HG03432 (cell line): Measurements from ENCODE around the gene CSRP2.
A peak's percentile ranks its signal among the peaks of the same experiment; 100 is the strongest.

Source experiments
- ATAC-seq: cut with Tn5 transposase; IDR thresholded peaks from one replicate; pipeline ENCODE4 v1.9.1; 2021; ENCODE audit warnings: mild to moderate bottlenecking, moderate library complexity; ENCODE audit not compliant: unreplicated experiment

CSRP2 gene

GRCh38 chr12:76895796-76896195 is 17.0 kb upstream of the CSRP2 start:
- ATAC-seq = no peak

- no peak for ATAC-seq
Measured at GRCh38 chr12:76891609-76892008, 12.8 kb upstream of the CSRP2 start.

DNA sequence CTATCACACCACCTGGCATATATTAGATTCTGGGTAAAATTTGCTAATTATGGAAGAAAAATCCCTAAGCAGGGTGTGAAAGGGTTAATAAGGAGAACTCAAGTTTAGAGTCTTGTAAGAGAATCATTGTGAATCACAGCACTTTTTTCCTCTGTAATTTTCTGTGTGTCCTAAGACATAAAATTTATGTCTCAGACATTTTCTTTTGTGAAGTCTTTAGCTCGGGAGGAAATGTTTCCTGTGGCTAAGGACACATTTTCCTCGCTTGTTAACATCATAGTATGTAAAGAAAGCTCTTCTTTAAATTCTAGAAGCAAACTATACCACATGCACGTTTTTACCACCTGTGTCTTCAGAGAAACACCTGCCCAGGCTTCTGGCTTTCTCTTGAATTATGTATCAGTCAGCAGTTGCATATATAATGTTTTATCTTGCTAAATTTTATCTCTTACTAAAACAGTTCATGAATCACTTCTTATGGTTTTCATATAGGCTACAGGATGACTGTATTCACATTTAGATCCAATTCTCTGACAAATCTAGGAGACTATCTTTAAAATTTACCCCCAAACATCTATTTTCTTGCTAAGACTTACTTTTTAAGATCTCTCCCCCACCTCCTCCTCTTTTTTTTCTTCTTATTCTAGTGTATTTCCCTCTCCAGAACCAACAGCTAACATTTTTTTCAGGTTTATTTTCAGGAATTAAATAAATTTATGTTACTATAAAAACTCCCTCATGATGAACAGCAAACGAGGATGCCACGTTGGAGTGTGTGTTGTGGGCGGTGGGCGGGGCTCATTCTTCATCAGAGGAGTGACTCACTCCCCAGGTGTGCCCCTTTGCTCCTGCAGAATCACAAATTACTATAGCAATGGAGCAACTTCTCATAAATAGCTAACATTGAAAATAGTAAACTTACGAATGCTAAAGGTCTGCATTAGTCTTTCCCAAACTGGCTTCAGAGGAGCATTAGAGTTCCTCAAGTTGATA is 11.6 kb upstream of the CSRP2 start:
- ATAC-seq = no peak

GRCh38 chr12:76888775-76889174 is 10.0 kb upstream of the CSRP2 start:
- ATAC-seq = no peak

DNA sequence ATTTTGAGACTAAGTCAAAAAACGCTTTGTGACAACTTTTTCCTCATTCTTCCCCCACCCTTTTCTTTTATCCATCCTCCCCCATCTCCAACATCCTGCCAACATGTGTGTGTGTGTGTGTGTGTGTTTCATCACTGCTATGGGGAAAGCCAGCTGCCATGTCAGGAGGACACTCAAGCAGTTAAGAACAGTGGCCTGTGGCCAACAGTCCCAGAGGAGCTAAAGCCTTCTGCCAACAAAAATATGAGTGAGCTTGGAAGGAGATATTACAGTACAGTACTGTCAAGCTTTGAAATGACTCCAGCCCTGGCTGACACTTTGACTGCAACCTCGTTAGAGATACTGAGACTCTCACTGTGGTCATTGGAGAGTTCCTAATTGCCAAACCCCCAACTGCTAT is 5.0 kb upstream of the CSRP2 start:
- ATAC-seq = no peak

GRCh38 chr12:76883151-76883550 is 4.3 kb upstream of the CSRP2 start:
- no peak for ATAC-seq

GRCh38 chr12:76882367-76882766 is 3.5 kb upstream of the CSRP2 start:
- ATAC-seq = no peak

GRCh38 chr12:76881142-76881541 is 2.3 kb upstream of the CSRP2 start:
- no peak for ATAC-seq

- ATAC-seq = no peak
Measured at GRCh38 chr12:76880519-76881023, 1.8 kb upstream of the CSRP2 start.

- ATAC-seq = no peak
Measured at GRCh38 chr12:76879710-76880518, 1.1 kb upstream of the CSRP2 start.

DNA sequence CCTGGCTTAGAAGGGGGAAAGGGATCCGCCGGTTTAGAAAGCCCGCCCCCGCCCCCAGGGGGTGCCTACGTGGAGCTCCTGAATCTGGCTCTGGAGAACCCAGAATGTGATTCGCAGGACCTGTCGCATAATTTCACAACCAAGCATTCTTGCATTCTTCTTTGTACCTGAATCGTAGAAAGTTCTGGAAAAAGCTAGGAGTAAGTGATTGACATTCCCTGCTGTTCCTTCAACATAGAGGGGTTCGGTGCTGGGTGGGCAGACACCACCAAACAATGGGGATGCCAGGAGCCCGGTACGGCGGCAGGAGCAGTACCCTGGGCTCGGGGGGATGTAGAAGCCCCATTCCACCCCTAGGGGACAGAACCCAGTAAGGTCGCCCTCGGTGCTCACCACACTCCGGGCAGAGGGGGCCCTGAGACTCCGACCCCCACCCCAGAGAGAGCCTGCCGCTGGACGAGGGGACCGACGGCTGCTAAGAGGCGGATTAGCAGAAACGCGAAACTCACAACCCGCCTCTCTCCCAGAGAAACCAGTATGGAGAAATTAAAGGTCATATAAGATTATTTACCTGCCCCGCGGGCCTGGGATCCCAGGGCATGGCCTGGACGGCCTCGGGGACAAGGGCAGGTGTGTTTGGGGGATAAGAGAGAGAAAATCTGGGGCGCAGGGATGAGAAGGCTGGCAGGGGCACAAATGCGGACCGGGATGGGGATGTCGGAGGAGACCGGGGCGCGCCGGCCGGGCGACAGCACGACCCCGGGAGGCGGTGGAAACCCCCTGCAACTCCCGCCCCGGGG is 520 bp downstream of the CSRP2 start:
- ATAC-seq = peak; percentile 37

DNA sequence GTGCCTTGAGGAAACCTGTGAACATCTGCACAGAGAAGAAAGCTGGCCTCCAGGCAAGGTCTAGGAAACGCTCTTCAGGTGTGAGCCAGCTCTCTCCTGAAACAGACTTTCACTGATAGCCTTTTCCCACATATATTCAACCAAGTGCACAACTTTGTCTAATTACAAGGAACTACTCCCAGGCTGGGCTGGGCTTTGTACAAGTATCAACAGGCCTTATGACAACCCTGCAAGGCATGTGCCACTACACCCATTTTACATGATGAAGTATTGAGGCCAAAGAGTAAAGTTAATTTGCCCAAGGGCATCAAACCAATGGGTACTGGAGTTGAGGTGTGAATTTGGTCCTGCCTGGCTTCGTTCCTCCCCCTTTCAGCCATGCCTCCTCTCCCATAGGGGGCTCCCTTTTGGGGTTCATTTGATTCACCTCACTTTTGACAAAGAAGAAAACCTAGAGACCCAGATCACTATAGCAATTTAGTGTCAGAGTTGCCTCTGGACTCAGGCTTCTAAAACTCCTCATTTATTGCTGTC is 2.1 kb downstream of the CSRP2 start:
- ATAC-seq = no peak

DNA sequence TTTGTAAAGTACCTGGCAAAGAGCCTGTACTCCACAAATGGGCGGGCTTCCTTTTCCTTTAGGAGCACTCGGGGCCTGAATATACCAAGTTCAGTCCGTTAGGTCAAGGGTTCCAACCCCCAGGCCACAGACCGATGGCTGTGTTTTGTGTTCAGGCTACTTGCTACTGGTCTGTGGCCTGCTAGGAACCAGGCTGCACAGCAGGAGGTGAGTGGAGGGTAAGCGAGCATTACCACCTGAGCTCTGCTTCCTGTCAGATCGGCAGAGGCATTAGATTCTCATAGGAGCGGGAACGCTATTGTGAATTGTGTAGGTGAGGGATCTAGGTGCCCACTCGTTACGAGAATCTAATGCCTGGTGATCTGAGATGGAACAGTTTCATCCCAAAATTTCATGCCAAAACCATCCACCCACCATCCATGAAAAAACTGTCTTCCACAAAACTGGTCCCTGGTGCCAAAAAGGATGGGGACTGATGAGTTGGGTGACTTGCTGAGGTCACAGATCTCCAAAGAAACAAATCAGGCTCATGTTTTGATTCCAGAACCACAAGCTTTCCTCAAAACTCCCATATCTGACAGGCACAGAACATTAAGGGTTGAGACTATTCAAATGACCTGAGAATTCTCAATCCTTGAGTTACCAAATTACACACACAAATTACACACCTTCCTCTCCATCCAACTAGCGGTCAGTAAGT is 4.2 kb downstream of the CSRP2 start:
- no peak for ATAC-seq

- ATAC-seq = no peak
Measured at GRCh38 chr12:76874027-76874426, 4.8 kb downstream of the CSRP2 start.

DNA sequence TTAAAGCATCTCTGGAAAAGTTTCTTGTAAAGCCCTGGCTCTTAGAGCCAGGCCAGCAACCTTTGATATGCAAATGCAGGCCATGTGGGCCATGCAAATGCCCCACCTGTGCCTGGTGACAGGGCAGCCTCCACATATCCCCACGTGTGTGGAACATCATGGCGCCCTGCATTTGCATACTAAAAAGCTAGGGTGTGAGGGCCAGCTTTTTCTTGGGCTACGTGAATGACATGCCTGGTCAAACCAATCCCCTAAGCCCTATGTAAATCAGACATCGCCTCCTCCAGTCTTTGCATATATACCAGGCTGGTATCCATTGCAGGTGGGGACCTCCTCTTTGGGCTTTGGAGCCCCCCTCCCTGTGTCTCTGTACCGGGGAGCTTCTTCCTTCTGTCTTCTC is 6.4 kb downstream of the CSRP2 start:
- no peak for ATAC-seq

DNA sequence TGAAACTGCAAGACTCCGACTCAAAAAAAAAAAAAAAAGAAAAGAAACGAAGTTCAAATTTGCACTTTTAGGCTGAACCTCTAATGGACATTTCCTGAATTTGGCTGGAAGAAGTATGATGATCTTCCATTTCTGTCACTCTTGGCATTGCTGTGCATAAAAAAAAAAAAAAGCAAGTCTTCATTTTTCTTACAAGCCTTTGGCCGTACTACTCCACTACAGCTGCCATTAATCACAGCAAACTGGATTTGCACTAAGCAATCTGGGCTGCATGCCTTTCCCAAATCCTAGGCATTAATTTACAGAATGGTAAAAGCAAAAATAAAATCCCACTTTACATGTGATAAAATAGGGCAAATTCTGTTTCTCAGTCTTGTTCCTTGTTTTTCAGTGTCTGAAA is 7.1 kb downstream of the CSRP2 start:
- ATAC-seq = no peak

GRCh38 chr12:76871082-76871481 is 7.7 kb downstream of the CSRP2 start:
- ATAC-seq = no peak

- peak; percentile 75 for ATAC-seq
Measured at GRCh38 chr12:76866726-76867125, 12.1 kb downstream of the CSRP2 start.

GRCh38 chr12:76866151-76866567 is 12.7 kb downstream of the CSRP2 start:
- peak; percentile 25 for ATAC-seq
